Measurements from ENCODE around the gene PRR33. TPM values are rescaled to one million over a fixed set of nuclear protein-coding genes. Genes with fewer than 3 reads are reported as not detected.

The PRR33 gene
- total RNA-seq, 4 donors from 2014 or later = not detected

GRCh38 chr11:1868636-1869291 is 22.9 kb downstream of the PRR33 start:
- H3K9me3 ChIP-seq = no peaks in the 10 kb centered on the region
- H3K4me1 ChIP-seq = peaks cover 0 to 83% (median 27%) of the 10 kb centered on the region in 3 donors
- WGBS, 2 donors (ENCODE audit: low coverage in 1 of 2) = 51 to 80% methylated on average over 1 to 3 of the region's 25 CpGs
- H3K27ac ChIP-seq = peak overlapping the region in 3 of 4 donors; percentile 58 to 88 (median 66)
- peak; percentile 22 for ATAC-seq
- TF ChIP-seq POLR2A (IDR thresholded peaks at IDR 0.05) (no peak), EP300 (IDR thresholded peaks at IDR 0.05) (no peak), POLR2AphosphoS5 (IDR thresholded peaks at IDR 0.05) (no peak)
- TF ChIP-seq, protein P1, sequence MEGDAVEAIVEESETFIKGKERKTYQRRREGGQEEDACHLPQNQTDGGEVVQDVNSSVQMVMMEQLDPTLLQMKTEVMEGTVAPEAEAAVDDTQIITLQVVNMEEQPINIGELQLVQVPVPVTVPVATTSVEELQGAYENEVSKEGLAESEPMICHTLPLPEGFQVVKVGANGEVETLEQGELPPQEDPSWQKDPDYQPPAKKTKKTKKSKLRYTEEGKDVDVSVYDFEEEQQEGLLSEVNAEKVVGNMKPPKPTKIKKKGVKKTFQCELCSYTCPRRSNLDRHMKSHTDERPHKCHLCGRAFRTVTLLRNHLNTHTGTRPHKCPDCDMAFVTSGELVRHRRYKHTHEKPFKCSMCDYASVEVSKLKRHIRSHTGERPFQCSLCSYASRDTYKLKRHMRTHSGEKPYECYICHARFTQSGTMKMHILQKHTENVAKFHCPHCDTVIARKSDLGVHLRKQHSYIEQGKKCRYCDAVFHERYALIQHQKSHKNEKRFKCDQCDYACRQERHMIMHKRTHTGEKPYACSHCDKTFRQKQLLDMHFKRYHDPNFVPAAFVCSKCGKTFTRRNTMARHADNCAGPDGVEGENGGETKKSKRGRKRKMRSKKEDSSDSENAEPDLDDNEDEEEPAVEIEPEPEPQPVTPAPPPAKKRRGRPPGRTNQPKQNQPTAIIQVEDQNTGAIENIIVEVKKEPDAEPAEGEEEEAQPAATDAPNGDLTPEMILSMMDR (IDR thresholded peaks at IDR 0.05) = no peak
- H3K27me3 ChIP-seq = peaks cover 29% of the 10 kb centered on the region
- no peaks in the 10 kb centered on the region for H3K36me3 ChIP-seq
- H3K4me3 ChIP-seq = peak overlapping the region in 1 of 2 donors; percentile 46

DNA sequence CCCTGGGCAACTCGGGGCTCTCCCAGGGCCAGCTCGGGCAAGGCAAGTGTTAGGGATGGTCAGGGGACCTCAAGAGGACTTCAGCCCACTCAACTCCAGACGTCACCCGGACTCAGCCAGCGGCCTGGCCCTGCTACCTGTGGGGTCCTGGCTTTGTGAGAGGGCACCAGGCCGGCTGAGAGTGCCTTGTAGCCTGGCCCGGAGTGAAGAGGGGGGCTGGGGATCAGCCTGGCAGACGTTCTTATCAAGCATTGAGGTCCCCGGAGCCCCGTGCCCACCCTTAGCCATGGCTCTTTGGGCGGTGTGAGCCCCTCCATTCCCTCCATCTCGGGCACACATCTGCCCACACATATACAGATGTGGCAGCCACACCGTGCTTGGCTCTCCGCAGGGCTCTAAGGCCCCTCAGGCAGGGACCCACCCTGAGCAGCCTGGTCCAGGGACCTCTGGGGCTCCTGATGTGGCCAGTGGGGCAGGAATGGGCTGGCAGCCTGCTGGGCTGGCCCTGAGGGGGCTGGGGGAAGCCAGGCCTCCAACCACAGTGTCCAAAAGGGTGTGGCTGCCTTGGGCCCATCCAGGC is 23.5 kb downstream of the PRR33 start:
- WGBS, 2 donors (ENCODE audit: low coverage in 1 of 2) = no CpG with 5 or more reads among the region's 14 CpGs
- peaks cover 0 to 87% (median 33%) of the 10 kb centered on the region in 3 donors for H3K4me1 ChIP-seq
- TF ChIP-seq EP300 (IDR thresholded peaks at IDR 0.05) = no peak
- TF ChIP-seq POLR2AphosphoS5 (IDR thresholded peaks at IDR 0.05) = no peak
- TF ChIP-seq POLR2A (IDR thresholded peaks at IDR 0.05) = no peak
- TF ChIP-seq, protein P1 (IDR thresholded peaks at IDR 0.05) = no peak
- no peak for ATAC-seq
- peak overlapping the region in 3 of 4 donors; percentile 58 to 88 (median 66) for H3K27ac ChIP-seq
- H3K4me3 ChIP-seq = peak overlapping the region in 1 of 2 donors; percentile 46
- no peaks in the 10 kb centered on the region for H3K9me3 ChIP-seq
- H3K36me3 ChIP-seq = no peaks in the 10 kb centered on the region
- H3K27me3 ChIP-seq = peaks cover 29% of the 10 kb centered on the region

DNA sequence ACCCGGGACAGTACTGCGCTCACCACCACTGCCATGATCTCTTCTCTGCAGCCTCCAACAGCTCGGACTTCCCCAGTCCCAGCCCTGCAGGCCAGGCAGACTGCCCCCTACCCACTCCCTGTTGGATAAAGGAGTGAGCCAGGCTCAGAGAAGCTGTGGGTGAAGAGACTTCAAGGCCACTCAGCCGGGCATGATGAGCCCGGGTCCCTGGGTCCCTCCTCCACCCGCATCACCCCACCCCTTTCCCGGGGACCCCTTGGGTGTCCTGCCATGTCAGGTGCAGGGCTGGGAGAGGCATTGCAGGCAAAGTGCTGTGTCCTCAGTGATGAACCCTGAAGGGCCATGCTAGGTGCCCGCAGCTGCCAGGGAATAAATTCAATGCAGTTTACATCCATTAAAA is 24.3 kb downstream of the PRR33 start:
- Histone ChIP-seq H3K4me3 (no peak overlapping the region), H3K27me3 (peaks cover 29% of the 10 kb centered on the region), H3K4me1 (peaks cover 0 to 87% (median 36%) of the 10 kb centered on the region in 3 donors), H3K36me3 (no peaks in the 10 kb centered on the region), H3K27ac (peak overlapping the region in 3 of 4 donors; percentile 6 to 88 (median 66)), H3K9me3 (no peaks in the 10 kb centered on the region)
- ATAC-seq = no peak
- TF ChIP-seq EP300 (IDR thresholded peaks at IDR 0.05) (no peak), POLR2A (IDR thresholded peaks at IDR 0.05) (no peak), POLR2AphosphoS5 (IDR thresholded peaks at IDR 0.05) (no peak)
- TF ChIP-seq, protein P1 (IDR thresholded peaks at IDR 0.05) = no peak
- 80% methylated on average over 2 of the region's 8 CpGs; no CpG with 5 or more reads in 1 of the 2 donors for WGBS, 2 donors (ENCODE audit: low coverage in 1 of 2)

- peak overlapping the region in 3 of 4 donors; percentile 6 to 88 (median 24) for H3K27ac ChIP-seq
- H3K4me1 ChIP-seq = peaks cover 0 to 82% (median 36%) of the 10 kb centered on the region in 3 donors
- TF ChIP-seq POLR2AphosphoS5 (IDR thresholded peaks at IDR 0.05) = no peak
- no peak for TF ChIP-seq EP300 (IDR thresholded peaks at IDR 0.05)
- no peak for TF ChIP-seq POLR2A (IDR thresholded peaks at IDR 0.05)
- TF ChIP-seq, protein P1 (IDR thresholded peaks at IDR 0.05) = no peak
- H3K36me3 ChIP-seq = no peaks in the 10 kb centered on the region
- no peaks in the 10 kb centered on the region for H3K9me3 ChIP-seq
- no peak overlapping the region for H3K4me3 ChIP-seq
- WGBS, 2 donors (ENCODE audit: low coverage in 1 of 2) = 92% methylated on average over 5 of the region's 15 CpGs; no CpG with 5 or more reads in 1 of the 2 donors
- no peak for ATAC-seq
- H3K27me3 ChIP-seq = peaks cover 23% of the 10 kb centered on the region
Measured at GRCh38 chr11:1866776-1867175, 24.9 kb downstream of the PRR33 start.
